ENCODE measurements around the gene MAPK9.

MAPK9 gene

DNA sequence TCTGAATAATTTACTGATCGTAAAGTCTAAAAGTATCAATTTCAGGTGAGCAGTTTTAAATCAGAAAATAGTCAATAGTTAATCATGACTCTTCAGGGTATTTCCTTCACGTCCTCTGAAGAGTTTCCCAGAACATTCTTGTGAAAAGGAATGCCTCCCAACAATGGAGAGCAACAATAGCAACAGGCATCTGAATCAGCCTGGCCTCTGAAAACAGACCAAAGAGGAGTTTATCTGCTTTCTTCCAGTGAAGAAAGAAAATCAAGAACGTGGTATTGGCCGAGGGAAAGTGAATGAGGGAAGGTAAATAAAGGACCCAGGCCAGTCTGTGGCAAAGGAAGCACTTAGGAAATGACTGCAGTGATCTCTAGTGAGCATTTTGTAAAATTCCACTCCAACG lies 56.8 kb downstream of the MAPK9 start:
- no peak for DNase-seq (ENCODE audit: low read depth, low spot score)

DNA sequence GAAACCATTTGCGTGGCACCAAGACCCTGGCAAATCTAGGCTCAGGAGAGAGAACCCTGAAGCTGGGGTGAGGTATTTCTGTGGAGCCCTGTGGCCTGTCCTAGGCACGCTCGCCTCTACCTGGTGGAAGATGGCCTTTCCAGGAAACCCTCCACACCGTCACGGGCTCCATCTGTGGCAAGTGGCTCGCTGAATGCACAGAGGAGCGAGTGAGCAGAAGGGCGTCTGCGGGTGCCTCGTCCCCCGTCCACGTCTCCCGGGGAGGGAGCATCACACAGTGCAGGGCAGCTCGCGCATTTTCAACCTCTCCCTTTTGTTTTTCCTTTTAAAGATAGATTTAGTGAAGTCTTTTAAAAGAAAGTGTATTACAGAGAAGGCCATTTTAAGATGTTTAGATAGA lies 57.6 kb downstream of the MAPK9 start:
- no peak for DNase-seq (ENCODE audit: low read depth, low spot score)

DNA sequence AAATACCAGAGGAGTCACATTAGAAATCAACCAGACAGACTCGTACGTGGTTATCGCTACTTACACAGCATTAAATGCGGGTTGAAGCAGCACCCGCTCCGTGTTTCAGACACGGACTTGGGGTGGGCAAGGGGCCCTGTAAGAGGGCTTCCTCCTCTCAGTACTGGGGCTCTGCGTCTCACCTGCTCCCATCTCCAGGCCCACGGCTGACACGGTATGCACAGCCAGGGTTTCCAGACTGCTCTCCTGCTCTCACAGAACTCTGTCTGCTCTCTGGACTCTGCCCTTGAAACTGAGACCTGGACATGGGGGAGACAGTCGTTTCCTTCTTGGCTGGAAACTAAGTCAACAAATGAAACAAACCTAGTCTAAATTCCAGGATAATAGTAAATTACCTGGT lies 58.2 kb downstream of the MAPK9 start:
- DNase-seq (ENCODE audit: low read depth, low spot score) = no peak

DNA sequence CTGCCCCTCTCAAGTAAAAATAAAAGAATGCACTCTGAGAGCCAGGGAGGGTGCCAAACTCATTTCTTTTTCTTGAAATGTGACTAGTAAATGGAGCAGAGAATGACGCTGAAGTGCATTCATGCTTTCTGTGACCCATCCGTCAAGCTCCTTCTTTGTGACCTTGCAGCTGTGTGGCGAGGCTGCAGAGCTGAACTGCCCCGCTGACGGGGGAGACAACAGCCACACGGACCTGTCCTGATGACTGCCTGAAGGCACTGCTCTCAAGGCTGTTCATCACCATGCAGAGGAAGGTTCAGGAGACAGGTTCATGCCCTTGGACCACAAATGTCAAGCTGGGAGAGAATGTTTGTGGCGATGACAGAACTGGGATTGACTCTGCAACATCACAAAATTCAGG lies 61.9 kb downstream of the MAPK9 start:
- no peak for DNase-seq (ENCODE audit: low read depth, low spot score)

DNA sequence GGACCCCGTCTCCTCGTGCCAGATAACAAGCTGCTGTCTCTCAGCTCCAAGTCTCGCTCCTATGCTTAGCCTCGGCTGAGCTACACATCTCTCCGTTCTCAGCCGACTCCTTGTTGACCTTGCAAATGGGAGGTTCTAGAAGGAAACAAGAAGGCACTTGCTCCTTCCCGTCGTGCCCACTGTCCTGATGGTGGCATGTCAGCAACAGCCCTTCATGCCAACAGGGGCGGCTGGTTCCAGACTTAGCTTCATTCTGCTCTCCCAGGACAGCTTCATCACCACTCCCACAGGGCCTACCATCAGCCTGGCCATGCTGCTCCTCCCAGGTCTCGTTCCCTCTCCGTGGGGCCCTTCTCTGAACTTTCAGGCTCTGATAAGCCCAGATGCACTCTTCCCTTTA lies 69.8 kb downstream of the MAPK9 start:
- no peak for DNase-seq (ENCODE audit: low read depth, low spot score)

DNA sequence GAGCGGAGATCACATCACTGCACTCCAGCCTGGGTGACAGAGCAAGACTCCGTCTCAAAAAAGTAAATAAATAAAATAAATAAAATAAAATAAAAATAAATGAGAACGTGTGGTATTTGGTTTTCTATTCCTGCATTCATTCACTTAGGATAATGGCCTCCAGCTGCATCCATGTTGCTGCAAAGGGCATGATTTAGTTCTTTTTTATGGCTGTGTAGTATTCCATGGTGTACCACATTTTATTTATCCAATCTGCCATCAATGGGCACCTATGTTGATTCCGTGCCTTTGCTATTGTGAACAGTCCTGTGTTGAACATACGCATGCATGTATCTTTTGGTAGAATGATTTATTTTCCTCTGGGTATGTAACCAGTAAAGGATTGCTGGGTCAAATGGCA lies 74.1 kb downstream of the MAPK9 start:
- DNase-seq (ENCODE audit: low read depth, low spot score) = no peak

DNA sequence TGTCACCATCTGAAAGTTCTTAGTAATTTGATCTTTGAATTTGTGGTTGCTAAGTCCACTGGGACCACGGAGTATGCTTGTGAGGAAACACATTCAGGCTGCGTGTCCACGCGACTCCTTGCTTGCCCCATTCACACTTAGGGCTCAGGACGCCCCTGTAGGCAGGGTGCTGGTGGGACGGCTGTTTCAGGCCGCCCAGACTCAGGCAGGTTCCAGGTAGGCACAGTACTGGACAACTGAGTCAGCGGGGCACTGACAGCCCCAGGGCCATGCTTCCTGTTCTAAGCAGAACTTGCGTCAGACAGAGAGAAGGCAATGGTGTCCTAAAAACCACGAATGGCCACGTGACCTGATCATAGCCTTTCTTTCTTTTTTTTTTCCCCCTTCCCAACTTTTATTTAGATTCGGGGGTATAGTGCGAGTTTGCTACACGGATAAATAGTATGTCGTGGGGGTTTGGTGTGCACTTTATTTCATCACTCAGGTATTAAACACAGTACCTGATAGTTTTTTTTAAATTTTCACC lies 75.2 kb downstream of the MAPK9 start:
- DNase-seq (ENCODE audit: low read depth, low spot score) = no peak

DNA sequence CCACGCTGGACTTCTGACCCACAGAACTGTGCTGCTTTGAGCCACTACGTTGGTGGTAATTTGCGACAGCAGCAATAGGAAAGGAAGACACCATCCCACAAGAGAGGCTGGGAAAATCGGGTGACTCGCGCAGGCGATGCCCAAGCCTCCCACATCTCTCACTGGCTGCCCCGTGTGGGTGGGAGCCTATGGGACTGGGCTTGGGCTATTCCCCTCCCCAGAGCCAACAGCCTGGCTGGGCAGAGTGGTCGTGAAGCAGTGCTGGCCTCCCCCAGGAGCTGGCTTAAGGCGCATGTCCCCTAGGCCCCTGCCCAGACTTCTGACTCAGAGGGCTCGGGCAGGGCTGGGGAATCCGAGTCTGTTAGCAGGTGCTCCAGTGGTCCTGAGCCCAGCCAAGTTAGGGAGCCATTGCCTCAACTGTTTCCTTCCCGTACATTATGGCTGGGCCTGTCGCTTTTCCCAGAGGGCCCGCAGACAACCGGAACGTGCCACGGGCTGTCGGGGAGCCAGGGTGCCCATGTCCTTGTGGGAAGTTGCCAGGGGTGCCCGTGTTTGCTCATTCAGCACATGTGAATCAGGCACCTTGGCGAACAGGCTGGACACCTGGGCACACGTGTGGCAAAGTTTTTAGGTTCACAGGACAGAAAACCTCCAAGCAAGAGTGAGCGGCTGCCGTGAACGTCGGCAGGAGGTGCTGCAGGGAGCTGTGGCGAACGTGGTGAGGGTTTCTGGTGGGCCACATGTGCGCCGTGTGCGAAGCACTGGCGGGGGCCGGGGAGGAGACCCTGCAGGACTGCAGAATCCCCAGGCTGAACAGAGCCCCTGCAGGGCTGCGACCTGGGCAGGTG lies 75.9 kb downstream of the MAPK9 start:
- no peak for DNase-seq (ENCODE audit: low read depth, low spot score)

DNA sequence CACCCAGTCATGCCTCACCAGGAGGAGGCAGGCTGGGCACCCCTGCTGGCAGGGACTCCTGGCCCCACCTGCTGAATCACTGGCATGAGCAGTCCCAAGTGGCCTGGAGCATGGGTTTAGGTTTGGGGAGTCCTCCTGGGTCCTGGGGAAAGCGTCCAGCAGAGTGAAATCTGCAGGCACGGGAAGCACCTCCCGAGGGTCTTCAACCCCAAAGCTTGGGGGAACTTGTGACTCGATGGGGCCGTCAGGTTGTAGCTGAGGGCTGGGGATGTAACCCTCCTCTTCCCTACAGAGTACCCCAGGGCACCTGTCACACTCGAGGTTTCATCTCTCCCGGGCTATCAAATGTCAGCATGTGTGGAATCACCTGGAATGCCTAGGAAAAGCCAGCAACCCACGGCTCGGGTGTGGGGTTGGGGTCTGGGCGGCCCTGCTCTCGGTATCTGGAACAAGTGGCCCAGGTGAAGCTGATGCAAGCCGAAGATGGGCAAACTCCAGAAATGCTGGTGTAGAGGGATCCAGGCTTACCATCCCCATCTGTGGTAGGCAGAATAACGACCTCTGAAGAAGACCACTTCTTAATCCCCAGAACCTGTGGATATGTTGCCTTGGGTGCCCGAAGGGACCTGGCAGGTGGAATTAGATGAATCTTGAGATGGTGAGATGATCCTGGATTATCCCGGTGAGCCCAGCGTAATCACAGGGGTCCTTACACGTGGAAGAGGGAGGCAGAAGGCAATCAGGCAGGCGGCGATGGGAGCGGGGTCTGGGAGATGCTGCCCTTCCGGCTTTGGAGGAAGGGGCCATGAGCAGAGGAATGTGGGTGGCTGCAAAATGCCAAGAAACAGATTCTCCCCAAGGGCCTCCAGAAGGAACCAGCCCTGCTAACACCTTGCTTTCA lies 76.8 kb downstream of the MAPK9 start:
- DNase-seq (ENCODE audit: low read depth, low spot score) = no peak

DNA sequence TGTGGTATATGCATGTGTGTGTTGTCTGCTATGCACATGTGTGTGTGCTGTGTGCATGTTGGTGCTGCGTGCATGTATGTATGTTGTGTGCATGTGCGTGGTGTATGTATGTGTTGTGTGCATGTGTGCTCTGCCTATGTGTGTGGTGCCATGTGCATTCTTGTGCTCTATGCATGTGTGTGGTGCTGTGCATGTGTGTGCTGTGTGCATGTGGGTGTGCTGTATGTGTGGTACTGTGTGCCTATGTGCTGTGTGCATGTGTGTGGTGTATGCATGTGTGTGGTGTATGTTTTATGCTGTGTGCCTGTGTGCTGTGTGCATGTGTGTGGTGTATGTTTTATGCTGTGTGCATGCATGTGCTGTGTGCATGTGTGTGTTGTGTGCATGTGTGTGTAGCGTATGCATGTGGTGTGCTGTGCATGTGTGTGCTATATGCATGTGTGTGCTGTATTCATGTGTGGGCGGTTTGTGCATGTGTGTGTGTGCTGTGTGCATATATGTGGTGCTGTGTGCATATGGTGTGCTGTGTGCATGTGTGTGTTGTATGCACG lies 78.2 kb downstream of the MAPK9 start:
- no peak for DNase-seq (ENCODE audit: low read depth, low spot score)

DNA sequence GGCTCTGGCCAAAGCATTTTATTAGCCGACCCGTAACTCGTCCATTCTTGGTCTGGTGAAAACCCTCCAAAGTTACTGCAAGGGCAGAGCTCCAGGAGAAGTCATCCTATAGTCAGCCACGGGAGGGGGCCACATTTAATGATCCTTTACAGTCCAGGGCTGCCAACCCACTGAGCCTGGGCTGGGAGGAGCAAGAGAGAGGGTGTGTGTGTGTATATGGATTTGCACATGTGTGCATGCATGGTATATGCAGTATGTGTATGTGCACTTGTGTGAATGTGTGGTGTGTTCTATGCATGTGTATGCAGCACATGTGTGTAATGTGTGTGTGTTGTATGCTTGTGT lies 78.7 kb downstream of the MAPK9 start:
- no peak for DNase-seq (ENCODE audit: low read depth, low spot score)

DNA sequence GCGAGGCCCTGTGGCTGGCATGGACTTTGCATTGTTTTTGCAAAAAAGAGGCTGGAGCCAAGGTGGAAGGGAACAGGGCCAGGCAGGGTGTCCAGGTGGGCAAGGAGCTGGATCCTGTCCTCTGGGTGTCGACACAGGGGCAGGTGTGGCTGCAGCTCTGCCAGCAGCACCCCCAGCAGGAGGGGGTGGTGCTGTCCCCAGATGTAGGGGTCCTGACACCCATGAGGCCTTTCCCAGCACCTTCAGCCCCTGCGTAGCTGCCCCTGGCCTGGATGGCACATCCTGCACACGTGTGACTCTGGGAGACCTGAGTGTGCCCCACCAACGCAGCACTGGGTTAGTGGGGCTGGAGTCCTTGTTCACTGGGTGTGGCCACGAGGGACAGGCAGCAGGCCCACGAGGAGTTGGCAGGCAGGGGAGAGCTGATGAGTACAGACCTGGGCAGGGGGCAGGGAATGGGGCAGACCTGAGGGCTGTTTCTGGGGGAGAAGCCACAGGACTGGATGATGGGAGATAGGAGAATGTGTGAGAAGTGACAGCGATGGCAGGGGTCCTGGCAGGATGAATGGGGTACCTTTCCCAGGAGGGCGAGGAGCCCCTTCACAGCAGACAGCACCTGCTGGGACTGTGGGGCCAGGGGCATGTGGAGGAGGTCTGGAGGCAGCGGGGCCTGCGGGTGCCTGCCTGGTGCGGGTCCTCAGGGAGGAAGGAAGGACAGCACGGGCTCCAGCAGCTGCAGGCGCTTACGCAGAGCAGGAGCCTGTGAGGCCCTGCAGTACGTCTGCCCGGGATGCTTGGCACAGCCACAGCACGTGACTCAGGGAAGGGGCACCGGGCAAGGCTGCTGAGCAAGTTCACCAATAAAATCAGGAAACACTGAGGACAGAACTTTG lies 79.3 kb downstream of the MAPK9 start:
- DNase-seq (ENCODE audit: low read depth, low spot score) = no peak

DNA sequence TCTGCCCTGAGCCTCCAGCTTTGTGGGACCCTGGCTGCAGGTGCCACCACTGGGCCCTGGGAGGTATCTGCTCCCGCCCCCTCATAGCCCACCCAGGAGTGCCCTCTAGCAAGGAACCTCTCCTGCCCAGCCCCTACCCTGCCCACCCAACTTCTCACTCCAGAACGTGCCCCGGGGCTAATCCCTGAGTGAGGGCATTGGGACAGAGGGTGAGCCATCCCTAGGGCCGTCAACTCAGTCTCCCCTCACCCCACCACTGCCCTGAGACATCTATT lies 80.2 kb downstream of the MAPK9 start:
- no peak for DNase-seq (ENCODE audit: low read depth, low spot score)

DNA sequence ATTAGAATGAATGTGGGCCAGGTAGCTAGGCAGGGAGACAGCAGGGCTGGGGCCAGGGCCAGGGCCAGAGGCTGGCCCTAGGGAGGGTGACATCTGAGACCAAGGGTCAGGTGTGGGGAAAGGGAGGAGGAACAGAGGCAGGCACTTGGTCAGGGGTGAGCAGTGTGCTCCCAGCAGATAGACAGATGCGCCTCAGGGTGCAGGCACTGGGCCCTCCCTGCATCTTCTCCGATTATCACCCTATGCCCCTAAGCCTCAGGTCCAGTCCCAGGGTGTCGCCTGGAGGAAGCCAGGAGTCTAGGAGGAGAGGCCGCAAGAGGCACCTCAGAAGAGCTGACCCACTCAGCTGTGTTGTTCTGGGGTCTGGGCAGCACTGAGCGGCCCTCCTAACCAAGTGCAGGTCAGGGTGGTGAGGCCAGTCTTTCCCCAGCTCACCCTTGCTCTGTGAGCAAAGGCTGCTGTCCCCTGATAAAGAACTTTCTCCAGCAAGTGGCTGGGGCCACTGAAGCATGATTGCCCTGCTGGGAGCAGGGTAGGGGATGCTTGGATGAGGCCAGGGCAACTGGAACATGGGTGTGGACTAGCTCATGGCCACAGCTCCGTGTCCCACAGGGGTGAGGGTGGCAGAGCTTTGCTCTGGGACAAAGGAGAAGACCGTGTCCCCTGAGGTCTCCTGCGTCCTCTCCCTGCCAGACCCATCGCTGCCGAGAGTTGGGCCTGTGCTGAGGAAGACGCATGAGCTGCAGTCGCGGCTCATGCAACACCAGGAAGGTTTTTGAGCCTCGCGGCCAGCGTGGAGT lies 80.7 kb downstream of the MAPK9 start:
- DNase-seq (ENCODE audit: low read depth, low spot score) = no peak

DNA sequence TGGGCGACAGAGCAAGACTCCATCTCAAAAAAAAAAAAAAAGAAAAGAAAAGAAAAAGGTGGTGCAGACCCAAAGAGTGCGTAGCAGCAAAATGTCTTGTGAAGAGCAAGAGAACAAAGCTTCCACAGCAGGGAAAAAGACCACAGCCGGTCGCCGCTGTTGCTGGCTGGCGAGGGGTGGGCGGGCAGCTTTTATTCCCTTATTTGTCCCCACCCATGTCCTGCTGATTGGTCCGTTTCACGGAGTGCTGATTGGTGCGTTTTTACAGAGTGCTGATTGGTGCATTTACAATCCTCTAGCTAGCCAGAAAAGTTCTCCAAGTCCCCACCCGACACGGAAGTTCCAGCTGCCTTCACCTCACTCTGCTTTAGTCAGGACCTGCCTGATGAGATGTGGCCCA lies 81.8 kb downstream of the MAPK9 start:
- DNase-seq (ENCODE audit: low read depth, low spot score) = peak; percentile 28

DNA sequence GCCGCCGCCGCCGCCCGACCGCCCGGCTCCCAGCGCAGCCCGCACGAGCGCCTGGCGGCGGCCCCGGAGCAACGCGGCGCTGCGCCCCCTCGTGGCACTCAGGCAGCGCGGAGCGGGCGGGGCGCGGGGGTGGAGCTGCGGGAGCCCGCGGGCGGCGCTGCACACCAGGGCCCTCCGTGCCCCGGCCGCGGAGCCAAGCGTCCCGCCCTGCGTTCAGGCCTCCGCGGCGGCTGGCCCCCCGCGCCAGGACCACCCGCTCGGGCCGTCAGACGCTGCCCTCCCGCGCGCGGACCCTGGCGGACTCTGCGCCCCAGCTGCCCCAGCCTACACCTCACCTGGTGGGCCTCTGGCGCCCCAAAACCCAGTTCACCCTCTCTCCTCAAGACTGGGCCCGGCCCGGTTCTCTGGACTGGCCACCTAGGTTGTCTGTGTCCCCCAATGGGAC lies 82.7 kb downstream of the MAPK9 start, which contains the start of gene RASGEF1C:
Gene RASGEF1C, minus strand, starts transcription at position 75 of the 445 bp plus-strand sequence. CDS start 71,159 bp downstream, outside the sequence.
- peak; percentile 52 for DNase-seq (ENCODE audit: low read depth, low spot score)

DNA sequence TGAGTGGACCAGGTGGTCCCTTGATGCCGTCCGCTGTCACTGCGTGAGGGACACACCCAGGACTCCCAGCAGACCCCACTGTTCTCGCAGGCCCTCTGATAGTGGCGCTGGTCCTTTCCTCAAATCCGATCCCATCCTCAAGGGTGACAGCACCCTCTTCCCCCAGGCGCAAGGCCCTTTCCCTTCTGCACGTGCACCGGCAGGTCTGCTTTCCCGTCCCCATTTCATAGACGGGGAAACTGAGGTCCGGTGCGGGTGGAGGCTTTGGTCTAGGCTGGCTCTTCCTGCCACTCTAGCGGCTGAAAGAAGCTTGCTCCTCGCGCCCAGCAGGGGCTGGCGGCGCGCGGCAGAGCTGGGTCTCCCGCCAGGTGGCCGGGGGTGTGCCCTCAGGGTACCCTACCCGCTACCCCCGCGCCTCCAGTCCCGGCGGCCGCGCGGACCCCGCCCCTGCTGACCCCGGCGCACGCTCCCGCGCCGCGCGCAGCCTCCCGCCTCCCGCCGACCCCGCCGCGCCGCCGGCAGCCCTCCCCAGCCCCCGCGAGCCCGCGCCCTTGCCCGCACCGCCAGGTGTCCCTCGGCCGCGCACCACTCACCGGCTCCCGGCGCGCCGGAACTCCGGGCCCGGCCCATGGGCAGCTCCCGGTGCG lies 83.3 kb downstream of the MAPK9 start:
- DNase-seq (ENCODE audit: low read depth, low spot score) = no peak

DNA sequence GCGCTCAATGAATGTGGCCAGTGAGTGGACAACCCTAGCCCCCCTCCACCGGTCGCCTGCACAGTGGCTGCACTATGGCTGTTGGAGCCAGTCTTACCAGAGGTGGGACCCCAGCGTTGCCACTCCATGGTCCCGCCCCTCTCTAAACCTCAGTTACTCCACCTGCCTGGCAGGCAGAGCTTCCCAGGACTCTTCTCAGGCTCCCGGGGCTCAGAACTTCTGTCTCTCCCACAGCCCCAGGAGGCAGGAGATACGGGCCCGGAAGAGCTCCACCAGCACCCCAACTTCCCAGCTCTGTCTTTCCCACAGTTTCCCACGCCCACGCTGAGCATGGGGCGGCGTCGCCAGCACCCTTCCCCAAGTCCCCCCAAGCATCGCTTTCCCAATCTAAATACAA lies 83.8 kb downstream of the MAPK9 start:
- no peak for DNase-seq (ENCODE audit: low read depth, low spot score)

DNA sequence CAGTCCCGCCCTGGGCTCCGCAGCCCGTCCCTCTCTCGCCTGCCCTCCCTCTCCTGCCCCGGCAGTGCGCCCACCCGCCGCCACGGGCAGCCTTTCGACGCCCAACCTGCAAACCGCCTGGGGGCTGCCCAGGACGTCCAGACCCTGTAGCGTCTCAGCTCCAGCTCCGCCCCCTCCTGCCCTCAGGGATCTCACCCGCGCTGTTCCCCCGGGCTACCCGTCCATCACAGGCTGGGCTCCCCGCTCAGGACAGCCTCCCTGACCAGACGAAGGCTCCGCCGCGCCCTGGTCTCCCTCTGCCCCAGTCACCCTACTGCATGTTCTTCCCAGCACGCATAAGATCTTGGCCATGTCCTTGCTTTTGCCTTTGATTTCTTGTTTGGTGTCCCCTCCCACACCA lies 84.3 kb downstream of the MAPK9 start:
- DNase-seq (ENCODE audit: low read depth, low spot score) = peak; percentile 82

DNA sequence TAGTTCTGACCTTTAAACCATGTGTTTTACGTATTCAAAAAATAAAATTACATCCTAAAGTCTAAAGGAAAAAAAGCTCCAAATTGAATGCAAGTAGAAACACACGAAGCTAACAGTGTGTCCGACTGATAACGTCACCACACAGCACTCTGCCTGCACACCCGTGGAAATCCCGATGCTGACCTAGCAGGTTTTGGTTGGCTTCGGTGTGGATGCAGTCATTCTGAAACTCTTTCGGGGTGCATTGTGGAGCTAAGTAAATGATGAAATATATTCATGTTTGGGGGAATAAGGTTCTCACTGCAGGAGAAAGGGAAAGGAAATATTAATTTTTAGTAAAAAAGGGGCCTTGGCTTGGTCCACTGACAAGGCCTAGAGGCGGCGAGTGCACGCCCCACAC lies 84.9 kb downstream of the MAPK9 start:
- no peak for DNase-seq (ENCODE audit: low read depth, low spot score)
